Thyroid gland (tissue), 4 donors: ENCODE measurements around the gene FKBP1B. TPM values are rescaled to one million over a fixed set of nuclear protein-coding genes. Genes with fewer than 3 reads are reported as not detected.

Experiments used
- DNase-seq, 2 donors: peaks; one replicate each; pipeline ENCODE4 v3.0.0-alpha.2; 2019
- H3K27ac ChIP-seq, 3 donors: fragments of 200-600 bp; sonication (generic); 1 replicate in 2 of 3; 2 replicates in 1 of 3; pipeline ENCODE4 v1.5.1; 2016 to 2019; ENCODE audit warnings: mild to moderate bottlenecking in 1 of 3, moderate library complexity in 1 of 3
- H3K27me3 ChIP-seq: fragments of 200-600 bp; sonication (generic); one replicate; pipeline ENCODE4 v1.5.1; 2019
- H3K36me3 ChIP-seq, 2 donors: fragments of 200-600 bp; sonication (generic); one replicate each; pipeline ENCODE4 v1.5.1; 2016 to 2019
- H3K4me1 ChIP-seq, 2 donors: fragments of 200-600 bp; sonication (generic); one replicate each; pipeline ENCODE4 v1.5.1; 2017 to 2019
- H3K4me3 ChIP-seq, 3 donors: fragments of 200-600 bp; sonication (generic); replicated peaks in 1 of 3; 1 replicate in 2 of 3; 2 replicates in 1 of 3; pipeline ENCODE4 v1.5.1; 2016; ENCODE audit warnings: mild to moderate bottlenecking in 1 of 3
- H3K9me3 ChIP-seq: fragments of 200-600 bp; sonication (generic); one replicate; pipeline ENCODE4 v1.5.1; 2017
- POLR2A ChIP-seq, 2 donors: fragments of 450-650 bp; IDR thresholded peaks; one replicate each; pipeline ENCODE4 v1.6.1; 2017; ENCODE audit warnings: antibody characterized with exemption in 2 of 2, mild to moderate bottlenecking in 2 of 2, moderate library complexity in 1 of 2
- WGBS, 2 donors: methylation state at CpG; one replicate each; pipeline ENCODE4 v1.1.5; 2017; 5-methylcytosine and 5-hydroxymethylcytosine counted together
- intact Hi-C: fragments of 100-400 bp; cut with DNase I; formaldehyde crosslinking; loops from one replicate; pipeline ENCODE4 v1.15.1; 2023
- total RNA-seq, 4 donors: library from RNA; depleted of rRNA; stranded (reverse); fragments of >200 nt; gene quantifications; one replicate each; pipeline ENCODE4 v1.2.3, GENCODE V29; 2016
- TF ChIP-seq, protein P1 (sequence below), 6 experiments: fragments of 200-600 bp in 3 of 6; fragments of 450-650 bp in 3 of 6; sonication (generic) in 3 of 6; IDR thresholded peaks; one replicate each; pipeline ENCODE4 v1.5.1; 2016 to 2019; ENCODE audit warnings: antibody characterized with exemption in 6 of 6, mild to moderate bottlenecking in 2 of 6, inconsistent platforms in 1 of 6, moderate library complexity in 1 of 6

FKBP1B gene
- total RNA-seq, 4 donors from 2014 or later, result 5.8 to 15.5 (median 6.4) TPM

- DNase-seq, result no peak
- intact Hi-C loops, result loop anchor here (10.0 kb wide), 1 partner anchor 139 kb away; no protein-coding TSS in a partner anchor
- WGBS, 2 donors, result 93 to 94% methylated on average over 6 of the region's 6 CpGs
- H3K36me3 ChIP-seq, result peaks cover 0 to 20% of the 10 kb centered on the region in 2 donors
- no peaks in the 10 kb centered on the region for H3K27me3 ChIP-seq
- H3K4me3 ChIP-seq, result no peak overlapping the region
- H3K9me3 ChIP-seq, result no peaks in the 10 kb centered on the region
- peaks cover 3 to 19% of the 10 kb centered on the region in 2 donors for H3K4me1 ChIP-seq
- no peak overlapping the region for H3K27ac ChIP-seq
- TF ChIP-seq, protein P1, sequence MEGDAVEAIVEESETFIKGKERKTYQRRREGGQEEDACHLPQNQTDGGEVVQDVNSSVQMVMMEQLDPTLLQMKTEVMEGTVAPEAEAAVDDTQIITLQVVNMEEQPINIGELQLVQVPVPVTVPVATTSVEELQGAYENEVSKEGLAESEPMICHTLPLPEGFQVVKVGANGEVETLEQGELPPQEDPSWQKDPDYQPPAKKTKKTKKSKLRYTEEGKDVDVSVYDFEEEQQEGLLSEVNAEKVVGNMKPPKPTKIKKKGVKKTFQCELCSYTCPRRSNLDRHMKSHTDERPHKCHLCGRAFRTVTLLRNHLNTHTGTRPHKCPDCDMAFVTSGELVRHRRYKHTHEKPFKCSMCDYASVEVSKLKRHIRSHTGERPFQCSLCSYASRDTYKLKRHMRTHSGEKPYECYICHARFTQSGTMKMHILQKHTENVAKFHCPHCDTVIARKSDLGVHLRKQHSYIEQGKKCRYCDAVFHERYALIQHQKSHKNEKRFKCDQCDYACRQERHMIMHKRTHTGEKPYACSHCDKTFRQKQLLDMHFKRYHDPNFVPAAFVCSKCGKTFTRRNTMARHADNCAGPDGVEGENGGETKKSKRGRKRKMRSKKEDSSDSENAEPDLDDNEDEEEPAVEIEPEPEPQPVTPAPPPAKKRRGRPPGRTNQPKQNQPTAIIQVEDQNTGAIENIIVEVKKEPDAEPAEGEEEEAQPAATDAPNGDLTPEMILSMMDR (IDR thresholded peaks at IDR 0.05), result no peak
- no peak for TF ChIP-seq POLR2A (IDR thresholded peaks at IDR 0.05)
These were observed 24.3 kb downstream of the FKBP1B start for GRCh38 chr2:24073816-24074215.

- H3K36me3 ChIP-seq, result peaks cover 0 to 13% of the 10 kb centered on the region in 2 donors
- DNase-seq, result no peak
- H3K27ac ChIP-seq, result peak overlapping the region in 2 of 3 donors; percentile 86 to 91
- peak overlapping the region in 2 of 3 donors; percentile 63 to 79 for H3K4me3 ChIP-seq
- TF ChIP-seq, protein P1 (IDR thresholded peaks at IDR 0.05), result no peak
- no peak for TF ChIP-seq POLR2A (IDR thresholded peaks at IDR 0.05)
- 61 to 67% methylated on average over 5 of the region's 5 CpGs for WGBS, 2 donors
- peaks cover 3 to 20% of the 10 kb centered on the region in 2 donors for H3K4me1 ChIP-seq
- H3K9me3 ChIP-seq, result no peaks in the 10 kb centered on the region
- intact Hi-C loops, result loop anchor here (10.0 kb wide), 1 partner anchor 140 kb away; no protein-coding TSS in a partner anchor
- no peaks in the 10 kb centered on the region for H3K27me3 ChIP-seq
These were observed 25.7 kb downstream of the FKBP1B start for GRCh38 chr2:24075259-24075658.

GRCh38 chr2:24075915-24076848, 26.6 kb downstream of the FKBP1B start, which contains the start of gene SF3B6:
SF3B6 (minus strand) TSS chr2:24076326; CDS start chr2:24076229, 97 bp downstream.
- DNase-seq, result peak; percentile 100
- intact Hi-C loops, result loop anchor here (10.0 kb wide), 1 partner anchor 141 kb away; no protein-coding TSS in a partner anchor
- TF ChIP-seq, protein P1 (IDR thresholded peaks at IDR 0.05), result peak in 1 of 6 experiments; percentile 6
- peak in 1 of 2 donors; percentile 80 for TF ChIP-seq POLR2A (IDR thresholded peaks at IDR 0.05)
- no peaks in the 10 kb centered on the region for H3K9me3 ChIP-seq
- H3K36me3 ChIP-seq, result peaks cover 0 to 12% of the 10 kb centered on the region in 2 donors
- peaks cover 3 to 29% of the 10 kb centered on the region in 2 donors for H3K4me1 ChIP-seq
- peak within 1 kb of the TSS; percentile 63 to 94 (median 79) for H3K4me3 ChIP-seq
- WGBS, 2 donors, result 1 to 2% methylated on average over 55 to 58 of the region's 64 CpGs
- peak within 1 kb of the TSS; percentile 86 to 91 (median 91) for H3K27ac ChIP-seq
- H3K27me3 ChIP-seq, result no peaks in the 10 kb centered on the region

DNA sequence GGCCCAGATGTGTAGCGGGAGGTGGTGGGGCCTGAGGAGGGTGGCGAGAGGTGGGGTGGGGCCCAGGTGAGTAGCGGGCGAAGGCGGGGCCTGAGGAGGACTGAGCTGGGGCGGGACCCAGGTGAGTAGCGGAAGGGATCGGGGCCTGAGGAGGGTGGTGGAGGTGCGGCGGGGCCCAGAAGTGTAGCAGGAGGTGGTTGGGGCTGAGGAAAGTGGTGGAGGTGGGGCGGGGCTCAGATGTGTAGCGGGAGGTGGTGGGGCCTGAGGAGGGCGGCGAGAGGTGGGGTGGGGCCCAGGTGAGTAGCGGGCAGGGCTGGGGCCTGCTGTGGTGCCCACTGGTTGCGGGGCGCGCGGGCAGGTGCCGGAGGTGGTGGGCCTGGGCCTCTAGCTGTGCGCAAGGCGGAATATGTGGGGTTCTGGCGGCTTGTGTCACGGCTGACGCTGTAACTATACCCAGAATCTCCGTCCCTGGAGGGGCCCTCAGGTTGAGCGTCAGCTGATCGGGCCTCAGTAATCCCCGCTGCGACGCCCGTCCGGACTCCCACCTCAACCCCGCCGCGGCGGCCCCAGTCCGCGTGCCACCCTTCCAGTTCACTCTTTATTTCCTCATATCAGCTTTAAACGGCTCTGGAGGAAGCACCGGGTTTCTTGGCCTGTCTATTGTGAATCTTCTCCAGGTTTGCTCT, 27.5 kb downstream of the FKBP1B start:
- Histone ChIP-seq H3K36me3 (peaks cover 0 to 12% of the 10 kb centered on the region in 2 donors), H3K9me3 (no peaks in the 10 kb centered on the region), H3K27me3 (no peaks in the 10 kb centered on the region), H3K4me1 (peaks cover 3 to 30% of the 10 kb centered on the region in 2 donors), H3K27ac (peak overlapping the region; percentile 86 to 91 (median 91)), H3K4me3 (peak overlapping the region; percentile 18 to 75 (median 63))
- 4 to 7% methylated on average over 33 to 35 of the region's 41 CpGs for WGBS, 2 donors
- DNase-seq, result no peak
- intact Hi-C loops, result loop anchor here (10.0 kb wide), 1 partner anchor 142 kb away; no protein-coding TSS in a partner anchor
- peak in 1 of 2 donors; percentile 69 for TF ChIP-seq POLR2A (IDR thresholded peaks at IDR 0.05)
- TF ChIP-seq, protein P1 (IDR thresholded peaks at IDR 0.05), result no peak
